Measurements from ENCODE around the gene PAQR4. TPM values are rescaled to one million over a fixed set of nuclear protein-coding genes. Genes with fewer than 3 reads are reported as not detected.

PAQR4 gene
- polyA plus RNA-seq, 1 donor from 2014 or later = 47.8 TPM

DNA sequence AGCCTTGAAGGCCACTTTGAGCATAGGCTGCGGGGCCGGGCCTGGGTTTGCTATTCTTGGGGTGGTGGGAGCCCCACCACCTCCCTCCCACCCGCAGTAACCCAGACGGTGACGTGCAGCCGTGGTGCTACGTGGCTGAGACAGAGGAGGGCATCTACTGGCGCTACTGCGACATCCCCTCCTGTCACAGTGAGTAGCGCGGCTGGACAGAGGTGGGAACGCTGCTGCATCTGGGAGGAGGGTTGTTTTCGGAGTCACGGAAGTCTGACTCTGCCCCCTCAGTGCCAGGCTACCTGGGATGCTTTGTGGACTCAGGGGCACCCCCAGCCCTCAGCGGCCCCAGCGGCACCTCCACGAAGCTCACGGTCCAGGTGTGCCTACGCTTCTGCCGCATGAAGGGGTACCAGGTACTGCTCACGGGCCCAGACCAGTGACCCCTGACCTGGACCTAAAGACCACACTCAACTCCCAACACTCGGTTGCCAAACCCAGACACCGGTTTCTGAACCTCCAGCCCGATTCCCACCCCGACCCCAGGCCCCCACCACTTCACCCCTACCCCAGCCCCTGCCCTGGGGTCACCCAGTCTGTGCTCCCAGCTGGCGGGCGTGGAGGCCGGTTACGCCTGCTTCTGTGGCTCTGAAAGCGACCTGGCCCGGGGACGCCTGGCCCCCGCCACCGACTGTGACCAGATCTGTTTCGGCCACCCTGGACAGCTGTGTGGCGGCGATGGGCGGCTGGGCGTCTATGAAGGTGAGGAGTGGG is 2.9 kb upstream of the PAQR4 start:
- H3K27ac ChIP-seq (ENCODE audit: low read length) = no peak overlapping the region
- no peaks in the 10 kb centered on the region for H3K9me3 ChIP-seq (ENCODE audit: low read length)
- no peak for TF ChIP-seq SMC3 (conservative IDR thresholded peaks at IDR 0.05; ENCODE audit: poor library complexity)
- TF ChIP-seq CTCF (IDR thresholded peaks at IDR 0.05; ENCODE audit: poor library complexity, severe bottlenecking) = no peak
- TF ChIP-seq REST (IDR thresholded peaks at IDR 0.05; ENCODE audit: borderline replicate concordance) = no peak
- no peak for TF ChIP-seq POLR2AphosphoS5 (IDR thresholded peaks at IDR 0.05)
- no peak for TF ChIP-seq TAF1 (IDR thresholded peaks at IDR 0.05; ENCODE audit: low read depth)
- no peak for TF ChIP-seq RAD21 (conservative IDR thresholded peaks at IDR 0.05)
- no peak for TF ChIP-seq MXI1 (conservative IDR thresholded peaks at IDR 0.05; ENCODE audit: poor library complexity, severe bottlenecking)
- no peak for TF ChIP-seq EZH2 (IDR thresholded peaks at IDR 0.05; ENCODE audit: borderline replicate concordance, insufficient read depth, low read length, poor library complexity, severe bottlenecking)
- TF ChIP-seq EP300 (conservative IDR thresholded peaks at IDR 0.05; ENCODE audit: poor library complexity, severe bottlenecking) = no peak
- H3K4me2 ChIP-seq (ENCODE audit: low read length) = no peak overlapping the region
- H3K9me2 ChIP-seq (ENCODE audit: insufficient read depth, low read length) = no peaks in the 10 kb centered on the region
- no peak overlapping the region for H3K9ac ChIP-seq (ENCODE audit: low read length)
- H3K36me3 ChIP-seq (ENCODE audit: insufficient read depth, low read length) = no peaks in the 10 kb centered on the region
- no peak overlapping the region for H3K4me3 ChIP-seq (ENCODE audit: low read length)
- no peaks in the 10 kb centered on the region for H4K20me1 ChIP-seq (ENCODE audit: insufficient read depth)
- H3K79me2 ChIP-seq (replicated peaks; ENCODE audit: insufficient read depth, low read length) = no peaks in the 10 kb centered on the region
- H3K27me3 ChIP-seq (ENCODE audit: insufficient read depth, low read depth, low read length) = peaks cover 57% of the 10 kb centered on the region
- no peaks in the 10 kb centered on the region for H3F3A ChIP-seq (ENCODE audit: insufficient read depth, low read length, poor library complexity, severe bottlenecking)
- H2AFZ ChIP-seq (ENCODE audit: low read depth, low read length) = no peak overlapping the region

DNA sequence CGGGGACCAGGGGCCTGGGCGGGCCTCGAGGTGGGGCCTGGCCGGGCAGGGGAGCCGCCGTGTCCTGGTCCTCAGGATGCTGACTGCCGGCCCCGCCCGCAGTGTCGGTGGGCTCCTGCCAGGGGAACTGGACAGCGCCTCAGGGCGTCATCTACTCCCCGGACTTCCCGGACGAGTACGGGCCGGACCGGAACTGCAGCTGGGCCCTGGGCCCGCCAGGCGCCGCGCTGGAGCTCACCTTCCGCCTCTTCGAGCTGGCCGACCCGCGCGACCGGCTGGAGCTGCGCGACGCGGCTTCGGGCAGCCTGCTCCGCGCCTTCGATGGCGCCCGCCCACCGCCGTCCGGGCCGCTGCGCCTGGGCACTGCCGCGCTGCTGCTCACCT is 2.3 kb upstream of the PAQR4 start:
- Histone ChIP-seq H3K79me2 (replicated peaks; ENCODE audit: insufficient read depth, low read length) (no peaks in the 10 kb centered on the region), H4K20me1 (ENCODE audit: insufficient read depth) (no peaks in the 10 kb centered on the region), H3K27ac (ENCODE audit: low read length) (no peak overlapping the region), H3K9me2 (ENCODE audit: insufficient read depth, low read length) (no peaks in the 10 kb centered on the region), H3K9me3 (ENCODE audit: low read length) (no peaks in the 10 kb centered on the region), H3K27me3 (ENCODE audit: insufficient read depth, low read depth, low read length) (peaks cover 57% of the 10 kb centered on the region), H2AFZ (ENCODE audit: low read depth, low read length) (no peak overlapping the region), H3K36me3 (ENCODE audit: insufficient read depth, low read length) (no peaks in the 10 kb centered on the region), H3F3A (ENCODE audit: insufficient read depth, low read length, poor library complexity, severe bottlenecking) (no peaks in the 10 kb centered on the region), H3K4me2 (ENCODE audit: low read length) (no peak overlapping the region), H3K9ac (ENCODE audit: low read length) (no peak overlapping the region), H3K4me3 (ENCODE audit: low read length) (no peak overlapping the region)
- TF ChIP-seq EP300 (conservative IDR thresholded peaks at IDR 0.05; ENCODE audit: poor library complexity, severe bottlenecking) (no peak), REST (IDR thresholded peaks at IDR 0.05; ENCODE audit: borderline replicate concordance) (no peak), CTCF (IDR thresholded peaks at IDR 0.05; ENCODE audit: poor library complexity, severe bottlenecking) (no peak), TAF1 (IDR thresholded peaks at IDR 0.05; ENCODE audit: low read depth) (no peak), EZH2 (IDR thresholded peaks at IDR 0.05; ENCODE audit: borderline replicate concordance, insufficient read depth, low read length, poor library complexity, severe bottlenecking) (no peak), SMC3 (conservative IDR thresholded peaks at IDR 0.05; ENCODE audit: poor library complexity) (no peak), POLR2AphosphoS5 (IDR thresholded peaks at IDR 0.05) (no peak), RAD21 (conservative IDR thresholded peaks at IDR 0.05) (no peak), MXI1 (conservative IDR thresholded peaks at IDR 0.05; ENCODE audit: poor library complexity, severe bottlenecking) (no peak)
